Measurements from ENCODE around the gene CEP104.
"Not testable (repeated sequence)": the region's sequence is repeated elsewhere in the genome, so short reads cannot be mapped to it uniquely, and the experiment has no call there.

CEP104 gene

DNA sequence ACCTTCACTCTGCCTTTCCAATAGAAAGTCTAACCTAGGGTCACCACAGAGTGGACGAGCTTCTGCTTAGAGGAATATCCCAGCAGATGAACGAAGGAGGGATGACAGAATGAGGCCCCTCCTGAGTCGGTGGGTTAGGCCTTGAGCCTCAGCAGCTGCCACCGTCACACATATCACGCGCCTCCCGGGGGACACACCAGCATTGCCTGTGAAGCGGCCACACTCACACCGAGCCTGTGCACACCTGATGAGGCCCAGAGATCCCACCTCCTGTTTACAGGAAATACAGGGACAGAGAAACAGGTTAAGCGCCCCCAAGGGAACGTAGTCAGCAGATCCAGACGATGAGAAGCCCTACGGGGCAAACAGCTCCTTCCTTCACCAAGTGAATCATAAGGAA lies 35.6 kb downstream of the CEP104 start:
- no peak for DNase-seq

DNA sequence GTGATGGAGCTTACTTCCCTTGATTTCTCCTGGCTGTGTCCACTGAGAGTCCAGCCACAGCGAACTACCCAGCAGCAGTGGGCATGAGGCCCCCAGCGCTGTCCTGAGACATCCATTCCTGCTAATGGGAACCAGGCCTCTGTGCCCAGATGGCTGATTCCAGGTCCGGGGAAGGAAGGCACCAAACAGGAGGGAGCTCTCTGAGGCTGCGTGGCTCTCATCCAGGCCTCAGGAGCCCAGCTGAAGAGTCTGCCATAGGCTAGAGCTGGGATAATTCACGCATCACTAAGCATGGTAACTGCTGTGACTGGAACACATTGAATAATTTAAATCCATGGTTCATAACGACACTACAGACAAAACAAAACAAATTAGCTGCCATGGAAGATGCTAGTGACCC lies 36.0 kb downstream of the CEP104 start:
- DNase-seq, result no peak

DNA sequence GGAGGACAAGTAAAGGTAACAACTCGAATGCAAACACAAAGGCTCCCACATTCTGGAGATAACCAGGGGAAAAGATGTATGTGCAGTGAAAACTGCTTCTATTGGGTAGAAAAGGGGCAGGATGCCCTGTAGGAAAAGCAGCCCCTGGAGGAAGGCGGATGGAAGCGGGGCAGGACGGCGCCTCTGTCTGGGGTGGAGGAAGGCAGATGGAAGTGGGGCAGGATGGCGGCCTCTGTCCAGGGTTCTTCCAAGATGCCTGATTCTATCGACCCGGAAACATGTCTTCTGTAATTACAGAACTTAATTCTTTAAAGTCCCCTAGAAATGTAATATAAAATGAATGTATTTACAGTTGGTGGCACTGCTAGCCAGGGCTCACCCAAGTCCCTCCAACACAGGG lies 36.7 kb downstream of the CEP104 start:
- DNase-seq, result no peak

DNA sequence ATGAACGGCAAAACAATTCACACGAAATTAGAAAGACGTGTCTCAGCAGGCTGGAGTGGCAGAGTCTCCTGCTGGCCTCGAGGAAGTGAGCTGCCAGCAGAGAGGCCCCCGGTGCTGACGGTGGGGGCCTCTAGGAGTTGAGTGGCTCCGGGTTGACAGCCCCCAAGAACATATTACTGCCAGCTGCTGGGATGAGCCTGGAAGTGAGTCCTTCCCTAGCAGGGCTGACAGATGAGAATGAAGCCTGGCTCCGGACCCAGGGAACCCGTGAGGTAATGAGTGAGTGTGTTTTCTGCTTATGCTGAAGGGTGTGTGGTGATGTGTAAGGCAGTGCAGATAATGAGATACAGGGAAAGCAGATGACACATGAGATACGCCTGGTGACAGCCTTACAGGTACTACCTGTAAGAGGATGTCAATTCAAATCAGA lies 37.2 kb downstream of the CEP104 start:
- no peak for DNase-seq

DNA sequence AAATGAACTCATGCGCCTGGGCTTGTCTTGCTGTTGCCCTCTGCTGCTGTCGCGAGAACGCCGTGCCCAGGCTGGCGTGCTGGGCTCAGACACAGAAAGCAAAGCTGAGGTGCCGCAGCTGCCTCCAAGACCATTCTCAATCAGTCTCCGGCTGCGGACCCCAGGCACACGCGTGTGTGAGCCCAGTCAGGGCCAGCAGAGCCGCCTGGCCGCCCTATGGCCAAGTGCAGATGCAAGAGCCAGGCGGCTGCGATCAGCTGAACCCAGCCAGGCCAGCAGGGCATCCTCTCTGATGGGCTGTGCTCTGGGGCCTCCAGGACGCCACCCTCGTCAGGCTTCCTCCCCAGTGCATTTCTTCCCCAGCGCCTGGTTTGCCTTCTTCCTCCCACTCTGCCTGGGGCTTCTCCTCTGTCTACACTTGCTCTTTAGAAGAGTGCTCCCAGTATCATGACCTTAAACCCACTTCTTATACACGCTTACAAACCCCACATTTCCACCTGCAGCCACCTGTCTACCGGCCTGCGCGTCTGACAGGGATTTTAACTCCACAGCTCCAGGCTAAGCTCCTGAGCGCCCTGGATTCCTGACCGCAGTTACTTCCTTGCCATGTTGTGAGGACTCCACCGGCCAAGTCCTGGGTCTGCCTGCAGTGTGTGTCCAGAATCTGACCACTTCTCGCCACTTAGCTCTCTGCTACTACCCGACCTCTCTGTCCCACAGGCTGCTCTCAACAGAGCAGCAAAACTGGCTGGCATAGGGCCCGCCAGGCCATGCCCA lies 39.0 kb downstream of the CEP104 start:
- no peak for DNase-seq

DNA sequence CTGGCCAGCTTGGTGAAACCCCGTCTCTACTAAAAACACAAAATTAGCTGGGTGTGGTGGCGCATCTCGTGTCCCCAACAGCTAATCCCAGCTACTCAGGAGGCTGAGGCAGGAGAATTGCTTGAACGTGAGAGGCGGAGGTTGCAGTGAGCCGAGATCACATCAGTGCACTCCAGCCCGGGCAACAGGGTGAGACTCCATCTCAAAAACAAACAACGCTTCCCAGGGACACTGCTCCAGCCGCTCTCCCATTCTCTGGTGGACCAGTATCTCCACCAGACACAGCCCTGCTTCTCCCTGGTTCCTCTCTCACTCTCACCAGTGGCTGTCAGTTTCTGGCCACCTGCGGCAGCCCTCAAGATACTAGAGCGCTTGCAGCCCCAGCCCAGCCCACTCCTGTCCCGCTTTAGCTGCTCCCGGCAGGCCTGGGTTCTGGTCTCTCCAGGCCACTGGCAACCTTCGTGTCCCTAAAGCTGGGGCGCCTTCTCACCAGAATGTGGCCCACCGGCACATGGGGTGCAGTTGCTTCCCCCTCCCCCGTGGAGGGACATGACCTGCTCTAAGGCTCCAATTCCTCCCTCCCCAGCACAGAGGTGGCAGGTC lies 39.8 kb downstream of the CEP104 start:
- no peak for DNase-seq

DNA sequence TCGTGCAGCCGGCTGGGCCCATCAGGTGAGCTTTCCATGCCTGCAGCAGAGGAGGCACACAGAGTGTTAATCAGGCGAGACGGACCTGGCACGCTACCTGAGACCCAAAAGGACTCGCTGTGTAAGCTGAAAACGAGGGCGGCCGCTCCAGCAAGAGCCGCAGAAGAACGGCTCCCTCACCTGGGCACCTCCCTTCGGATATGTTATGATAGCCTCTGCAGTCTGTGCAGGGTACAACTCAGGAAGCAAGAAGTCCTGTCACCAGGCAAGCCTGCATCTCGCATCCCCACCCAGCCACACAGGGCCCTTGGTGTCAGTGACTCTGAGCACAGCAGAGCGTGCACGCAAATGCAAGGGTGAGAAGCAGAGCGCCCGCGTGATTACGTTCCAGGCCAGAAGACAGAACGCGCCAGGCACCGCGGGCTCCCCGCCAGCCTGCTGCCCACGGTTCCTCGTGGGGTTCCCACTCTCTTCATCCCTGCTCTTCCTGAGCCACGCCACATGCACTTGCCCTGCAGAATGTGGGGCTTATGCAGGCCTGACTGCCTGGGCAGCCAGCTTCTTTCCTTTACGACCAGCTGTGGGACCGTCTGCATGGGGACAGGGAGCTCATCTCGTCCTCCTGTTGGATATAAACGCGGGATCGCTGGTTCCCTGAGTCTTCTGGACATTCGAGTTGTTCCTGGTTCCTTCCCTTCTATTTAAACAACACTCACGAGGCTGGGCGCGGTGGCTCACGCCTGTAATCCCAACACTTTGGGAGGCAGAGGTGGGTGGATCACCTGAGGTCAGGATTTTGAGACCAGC lies 40.5 kb downstream of the CEP104 start:
- DNase-seq, result no peak

DNA sequence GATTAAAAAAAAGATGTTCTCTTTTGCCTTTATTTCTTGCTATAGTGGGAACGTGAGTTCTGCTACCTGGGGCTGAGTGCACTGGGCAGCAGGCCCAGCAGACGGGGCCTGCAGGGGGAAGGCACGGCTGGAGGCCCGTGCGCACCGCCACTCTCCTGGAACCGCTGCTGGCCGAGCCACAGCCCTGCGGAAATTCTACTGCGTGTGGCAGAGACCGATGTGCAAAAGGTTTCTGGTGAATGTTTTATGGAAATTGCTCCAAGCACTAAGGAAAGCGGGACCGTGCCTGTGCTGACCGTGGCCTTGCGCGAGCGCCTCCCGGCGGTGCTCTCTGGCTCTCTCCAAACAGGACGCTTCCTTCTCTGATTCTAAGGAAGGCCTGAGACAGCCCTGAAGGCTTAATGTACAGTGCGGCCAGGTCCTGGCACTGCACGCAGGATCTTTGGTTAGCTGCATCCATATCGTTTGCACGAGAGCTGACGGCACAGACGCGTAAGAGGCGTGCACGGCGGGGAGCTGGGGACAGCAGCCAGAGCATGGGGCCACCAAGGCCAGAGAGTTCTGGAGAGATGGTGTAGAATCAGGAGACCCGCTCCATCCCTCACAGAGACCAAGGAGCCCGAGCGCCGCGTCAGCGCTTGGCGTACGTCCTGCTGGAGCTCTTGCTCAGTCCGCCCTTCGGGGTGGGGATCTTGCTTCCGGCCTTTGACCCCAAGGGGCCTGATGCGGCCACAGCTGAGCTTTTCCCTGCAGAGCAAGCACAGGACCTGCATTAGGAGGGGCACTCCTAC lies 42.0 kb downstream of the CEP104 start:
- no peak for DNase-seq

DNA sequence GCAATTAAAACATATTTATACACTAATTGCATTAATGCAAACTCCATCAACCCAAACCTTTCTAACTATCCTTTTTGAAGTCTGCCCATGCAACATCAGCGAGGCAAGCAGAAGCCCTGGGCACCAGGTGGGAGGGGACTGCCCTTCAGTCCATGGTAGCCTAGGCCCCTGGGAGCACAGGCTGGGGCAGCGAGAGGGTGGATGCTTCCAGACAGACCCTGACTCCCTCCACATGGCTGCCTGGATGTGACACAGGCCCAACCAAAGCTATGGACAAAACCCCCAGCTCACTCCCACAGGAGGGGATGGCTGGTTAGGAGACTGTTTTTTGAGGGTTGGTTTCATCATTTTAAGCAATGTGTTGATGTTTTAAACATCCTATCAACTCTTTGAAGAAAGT lies 42.9 kb downstream of the CEP104 start:
- no peak for DNase-seq

DNA sequence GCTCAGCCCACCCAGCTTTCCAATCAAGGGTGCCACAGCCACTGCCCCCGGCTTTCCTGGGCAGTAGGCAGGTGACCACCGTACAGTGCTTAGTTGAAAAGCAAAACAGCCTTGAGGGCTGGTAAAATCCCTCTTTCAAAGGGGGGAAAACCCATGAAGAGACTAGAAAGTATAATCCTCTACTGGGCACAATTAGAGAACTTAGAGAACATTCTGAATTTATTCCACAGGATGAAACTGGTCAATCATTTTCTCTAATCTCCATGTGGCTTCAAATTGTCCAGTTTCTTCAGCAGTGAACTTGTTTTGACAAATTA lies 45.5 kb downstream of the CEP104 start:
- DNase-seq, result no peak

DNA sequence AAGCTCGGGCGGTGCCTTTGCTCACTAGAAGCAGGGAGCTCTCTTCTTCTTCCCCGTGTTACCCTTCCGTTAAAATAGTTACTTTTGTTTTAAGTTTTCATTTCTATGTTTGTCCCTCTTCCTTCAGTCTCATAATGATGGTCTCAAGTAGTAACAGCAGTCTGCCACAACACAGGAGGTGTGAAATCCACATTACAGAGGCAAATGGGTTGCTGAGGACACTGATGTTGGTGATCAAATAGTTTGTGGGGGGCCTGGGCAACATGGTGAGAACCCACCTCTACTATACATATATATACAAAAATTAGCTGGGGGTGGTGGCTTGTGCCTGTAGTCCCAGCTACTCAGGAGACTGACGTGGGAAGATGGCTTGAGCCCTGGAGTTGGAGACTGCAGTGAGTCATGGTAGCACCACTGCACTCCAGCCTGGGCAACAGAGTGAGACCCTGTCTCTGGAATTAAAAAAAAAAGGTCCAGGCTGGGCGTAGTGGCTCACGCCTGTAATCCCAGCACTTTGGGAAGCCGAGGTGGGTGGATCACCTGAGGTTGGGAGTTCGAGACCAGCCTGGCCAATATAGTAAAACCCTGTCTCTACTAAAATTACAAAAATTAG lies 46.8 kb downstream of the CEP104 start:
- not testable (repeated sequence) for DNase-seq

DNA sequence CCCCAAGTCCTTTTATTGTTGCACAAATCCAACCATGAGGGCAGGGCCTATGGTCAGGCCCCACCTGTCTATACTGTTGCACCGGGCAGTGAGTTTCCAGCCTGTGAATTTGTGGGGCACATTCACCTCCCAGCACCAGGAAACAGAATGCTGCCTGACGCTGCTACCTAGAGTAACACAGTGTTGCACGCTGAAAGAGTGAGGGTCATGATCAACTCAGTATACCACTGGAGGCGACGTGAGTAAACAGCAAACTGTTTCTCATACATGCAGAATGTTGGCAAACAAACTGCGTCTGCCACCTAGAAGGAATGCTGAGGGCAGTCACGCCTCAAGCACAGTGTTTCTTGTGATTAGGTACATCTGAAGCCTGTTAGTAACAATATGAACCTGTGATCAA lies 47.3 kb downstream of the CEP104 start:
- DNase-seq, result no peak

DNA sequence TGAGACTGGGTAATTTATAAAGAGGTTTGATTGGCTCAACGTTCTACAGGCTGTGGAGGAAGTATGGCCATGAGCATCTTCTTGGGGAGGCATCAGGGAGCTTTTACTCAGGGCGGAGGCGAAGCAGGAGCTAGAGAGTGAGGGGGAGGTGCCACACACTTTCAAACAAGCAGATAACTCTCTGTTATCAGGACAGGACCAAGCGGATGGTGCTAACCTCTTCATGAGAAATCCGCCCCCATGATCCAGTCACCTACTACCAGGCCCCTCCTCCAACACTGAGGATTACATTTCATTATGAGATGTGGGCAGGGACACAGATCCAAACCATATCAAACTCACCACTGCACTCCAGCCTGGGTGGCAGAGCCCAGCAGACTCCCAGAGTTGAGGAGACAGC lies 49.2 kb downstream of the CEP104 start:
- no peak for DNase-seq

DNA sequence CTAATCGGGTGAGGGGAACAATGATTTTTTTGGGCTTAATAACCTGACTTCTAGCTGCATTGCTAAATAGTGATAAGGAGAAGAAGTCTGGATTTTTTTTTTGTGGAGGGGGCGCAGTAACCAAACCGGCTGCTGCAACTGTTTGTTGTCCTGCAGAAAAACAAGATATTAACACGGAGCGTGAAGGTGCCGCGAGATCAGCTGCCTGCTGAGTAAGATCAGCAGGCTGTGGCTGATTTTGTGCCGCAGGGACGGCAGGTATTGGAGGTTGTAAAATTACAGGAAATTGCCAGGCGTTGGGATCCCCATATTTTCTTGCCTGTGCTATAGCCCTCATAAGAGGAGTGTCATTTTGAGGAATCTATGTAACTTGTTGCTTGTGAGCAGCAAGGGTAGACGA lies 52.0 kb downstream of the CEP104 start:
- DNase-seq, result no peak

DNA sequence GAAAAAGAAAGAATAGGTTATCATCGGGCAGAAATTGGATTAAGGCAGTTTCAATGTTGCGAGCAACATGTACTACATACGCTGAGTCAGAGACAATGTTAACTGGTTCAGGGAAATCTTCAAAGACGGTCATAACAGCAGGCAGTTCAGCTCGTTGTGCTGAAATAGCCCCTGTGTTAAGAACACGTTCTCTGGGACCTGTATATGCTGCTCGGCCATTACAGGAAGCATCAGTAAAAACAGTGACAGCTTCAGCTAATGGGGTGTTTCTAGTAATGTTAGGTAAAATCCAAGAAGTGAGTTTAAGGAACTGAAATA lies 52.4 kb downstream of the CEP104 start:
- DNase-seq, result not testable (repeated sequence)

DNA sequence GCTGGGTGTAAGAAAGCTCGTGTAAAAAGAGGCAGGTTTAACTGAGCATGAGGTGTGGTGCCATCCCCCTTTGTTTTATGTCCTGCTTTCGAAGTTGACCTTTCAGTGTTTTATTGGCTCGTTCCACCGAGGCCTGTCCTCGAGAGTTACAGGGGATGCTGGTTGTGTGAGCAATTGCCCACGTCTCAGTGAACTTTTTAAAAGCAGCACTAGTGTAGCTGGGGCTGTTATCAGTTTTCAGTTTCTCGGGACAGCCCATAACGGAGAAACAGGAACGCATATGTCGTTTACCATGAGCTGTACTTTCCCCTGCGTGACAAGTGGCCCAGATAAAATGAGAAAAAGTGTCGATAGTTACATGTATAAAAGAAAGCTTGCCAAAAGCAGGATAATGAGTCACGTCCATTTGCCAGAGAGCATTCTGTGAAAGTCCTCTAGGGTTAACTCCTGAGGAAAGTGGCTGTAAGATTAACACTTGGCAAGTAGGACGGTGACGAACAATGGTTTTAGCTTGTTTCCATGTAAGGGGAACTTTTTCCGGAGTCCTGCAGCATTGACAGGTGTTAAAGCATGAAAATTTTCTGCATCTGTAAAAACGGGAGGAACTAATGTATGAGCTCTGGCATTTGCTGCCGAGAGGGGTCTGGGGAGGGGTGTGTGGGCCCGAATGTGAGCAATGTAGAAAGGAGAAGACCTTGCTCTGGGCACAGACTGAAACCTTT lies 52.9 kb downstream of the CEP104 start:
- no peak for DNase-seq

DNA sequence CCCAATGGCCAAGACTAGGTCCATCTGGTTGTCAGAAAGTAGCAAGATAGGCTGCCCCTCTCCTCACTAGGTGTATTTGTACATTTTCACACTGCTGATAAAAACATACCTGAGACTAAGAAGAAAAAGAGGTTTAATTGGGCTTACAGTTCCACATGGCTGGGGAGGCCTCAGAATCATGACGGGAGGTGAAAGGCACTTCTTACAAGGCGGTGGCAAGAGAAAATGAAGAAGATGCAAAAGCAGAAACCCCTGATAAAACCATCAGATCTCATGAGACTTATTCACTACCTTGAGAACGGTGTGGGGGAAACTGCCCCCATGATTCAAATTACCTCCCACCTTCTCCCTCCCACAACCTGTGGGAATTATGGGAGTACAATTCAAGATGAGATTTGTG lies 56.2 kb downstream of the CEP104 start:
- DNase-seq, result not testable (repeated sequence)

DNA sequence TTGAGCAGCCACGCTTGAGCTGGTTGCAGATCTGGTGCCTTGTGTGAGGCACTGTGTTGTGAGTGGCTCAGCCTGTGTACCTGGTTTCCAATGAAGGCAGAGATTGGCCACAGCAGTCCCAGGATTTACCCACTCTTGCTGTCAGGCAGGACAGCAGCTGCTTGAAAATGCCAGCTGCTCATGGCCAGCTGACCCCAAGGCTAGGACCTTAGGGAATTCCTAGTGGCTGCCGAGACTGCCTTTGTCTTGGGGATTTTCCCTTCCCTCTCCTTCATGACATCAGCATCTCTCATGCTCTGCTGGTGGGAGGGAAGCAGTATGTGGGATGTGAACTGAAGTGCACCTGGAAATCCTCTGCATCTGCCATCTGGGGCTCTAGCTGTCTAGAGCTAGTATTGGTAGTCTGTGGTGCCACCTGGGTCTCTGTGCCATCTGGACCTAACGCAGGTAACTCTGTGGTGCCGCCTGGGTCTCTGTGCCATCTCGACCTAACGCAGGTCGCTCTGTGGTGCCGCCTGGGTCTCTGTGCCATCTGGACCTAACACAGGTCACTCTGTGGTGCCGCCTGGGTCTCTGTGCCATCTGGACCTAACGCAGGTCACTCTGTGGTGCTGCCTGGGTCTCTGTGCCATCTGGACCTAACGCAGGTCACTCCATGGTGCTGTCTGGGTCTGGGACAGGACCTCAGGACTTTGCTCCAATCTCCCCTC lies 56.9 kb downstream of the CEP104 start:
- no peak for DNase-seq

DNA sequence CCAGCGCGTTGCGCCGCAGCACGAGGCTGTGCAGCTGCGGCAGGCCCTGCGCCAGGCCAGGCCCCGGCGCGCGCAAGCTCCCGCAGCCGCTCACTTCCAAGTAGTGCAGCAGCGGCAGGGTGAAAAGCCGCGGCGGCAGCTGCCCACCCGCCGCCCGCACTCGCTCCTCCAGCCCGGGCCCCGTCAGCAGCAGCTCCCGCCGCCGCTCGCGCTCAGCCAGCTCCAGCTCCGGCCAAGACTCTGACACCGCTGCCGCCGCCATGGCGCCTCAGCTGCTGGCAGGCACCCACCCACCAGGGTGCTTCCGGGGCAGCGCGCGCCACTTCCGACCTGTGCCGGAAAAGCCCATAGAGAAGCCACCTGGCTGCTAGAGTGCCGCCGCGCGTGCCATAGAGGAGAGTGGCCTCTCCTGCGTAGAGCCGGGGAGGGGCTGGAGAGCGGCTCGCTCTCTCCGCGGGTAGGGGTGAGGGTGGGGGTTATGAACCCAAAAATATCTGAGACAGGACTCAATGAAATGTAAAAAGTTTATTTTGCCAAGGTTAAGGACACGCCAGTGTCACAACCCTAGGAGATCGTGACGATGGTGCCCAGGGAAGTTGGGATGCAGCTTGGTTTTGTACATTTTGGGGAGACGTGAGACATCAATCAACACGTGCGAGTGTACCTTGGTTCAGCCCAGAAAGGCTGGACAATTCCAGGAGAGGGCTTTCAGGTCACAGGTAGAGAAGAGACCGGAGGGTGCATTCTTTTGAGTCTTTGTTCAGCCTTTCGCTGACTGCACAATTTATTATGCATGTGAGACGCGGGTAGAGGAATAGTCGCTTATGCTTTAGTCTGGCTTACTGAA lies 60.6 kb downstream of the CEP104 start, which contains the start of gene LRRC47:
LRRC47 (minus strand) TSS at position 284 of the 847 bp plus-strand sequence; CDS start at position 262, 22 bp downstream.
- DNase-seq, result peak; percentile 94

DNA sequence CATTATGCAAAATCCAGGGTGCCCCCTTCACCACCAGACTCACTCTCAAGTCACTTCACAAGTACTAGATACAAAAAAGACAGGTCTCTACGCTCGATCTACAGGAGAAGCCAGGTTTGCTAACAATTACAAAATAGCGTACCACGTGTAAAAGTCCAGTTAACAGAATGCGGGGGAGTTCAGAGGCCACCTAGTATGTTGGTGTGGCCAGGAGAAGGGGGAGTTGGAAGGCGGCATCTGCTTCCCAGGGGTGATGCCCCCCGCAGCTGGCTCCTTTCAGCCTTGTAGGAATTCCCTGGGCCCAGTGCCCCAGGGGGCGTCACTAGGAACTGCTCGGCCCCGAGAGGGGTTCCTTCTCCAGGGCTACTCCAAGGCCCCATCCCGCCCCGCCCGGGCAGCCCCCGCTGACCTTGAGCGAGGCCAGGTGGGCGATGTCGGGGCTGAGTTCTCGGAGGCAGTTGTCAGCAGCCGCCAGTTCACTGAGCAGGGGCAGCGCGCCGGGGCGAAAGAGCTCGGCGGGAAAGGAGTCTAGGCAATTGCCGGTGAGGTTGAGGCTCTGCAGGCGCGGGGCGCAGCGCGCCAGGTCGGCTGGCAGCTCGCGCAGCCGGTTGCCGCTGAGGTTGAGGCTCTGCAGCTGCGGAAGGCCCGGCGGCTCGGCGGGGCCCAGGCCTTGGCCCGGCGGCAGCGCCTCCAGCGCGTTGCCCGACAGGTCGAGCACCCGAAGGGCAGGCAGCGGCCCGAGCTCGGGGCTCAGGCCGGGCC lies 61.4 kb downstream of the CEP104 start:
- no peak for DNase-seq

Measured in activated CD4-positive, alpha-beta T cell treated with anti-CD3 and anti-CD28 coated beads, Interleukin-2, amount 50 U/mL, for 4 hours (primary cell).